Measurements from ENCODE around the gene EID2. TPM values are rescaled to one million over a fixed set of nuclear protein-coding genes. Genes with fewer than 3 reads are reported as not detected.

The EID2 gene, protein sequence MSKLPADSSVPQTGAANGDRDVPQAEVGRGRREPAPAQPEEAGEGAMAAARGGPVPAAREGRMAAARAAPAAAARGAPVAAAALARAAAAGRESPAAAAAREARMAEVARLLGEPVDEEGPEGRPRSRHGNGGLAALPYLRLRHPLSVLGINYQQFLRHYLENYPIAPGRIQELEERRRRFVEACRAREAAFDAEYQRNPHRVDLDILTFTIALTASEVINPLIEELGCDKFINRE
- polyA plus RNA-seq (2013, experiment 1 of 2): 21.4 TPM
- 21.7 TPM for polyA plus RNA-seq (2013, experiment 2 of 2)

DNA sequence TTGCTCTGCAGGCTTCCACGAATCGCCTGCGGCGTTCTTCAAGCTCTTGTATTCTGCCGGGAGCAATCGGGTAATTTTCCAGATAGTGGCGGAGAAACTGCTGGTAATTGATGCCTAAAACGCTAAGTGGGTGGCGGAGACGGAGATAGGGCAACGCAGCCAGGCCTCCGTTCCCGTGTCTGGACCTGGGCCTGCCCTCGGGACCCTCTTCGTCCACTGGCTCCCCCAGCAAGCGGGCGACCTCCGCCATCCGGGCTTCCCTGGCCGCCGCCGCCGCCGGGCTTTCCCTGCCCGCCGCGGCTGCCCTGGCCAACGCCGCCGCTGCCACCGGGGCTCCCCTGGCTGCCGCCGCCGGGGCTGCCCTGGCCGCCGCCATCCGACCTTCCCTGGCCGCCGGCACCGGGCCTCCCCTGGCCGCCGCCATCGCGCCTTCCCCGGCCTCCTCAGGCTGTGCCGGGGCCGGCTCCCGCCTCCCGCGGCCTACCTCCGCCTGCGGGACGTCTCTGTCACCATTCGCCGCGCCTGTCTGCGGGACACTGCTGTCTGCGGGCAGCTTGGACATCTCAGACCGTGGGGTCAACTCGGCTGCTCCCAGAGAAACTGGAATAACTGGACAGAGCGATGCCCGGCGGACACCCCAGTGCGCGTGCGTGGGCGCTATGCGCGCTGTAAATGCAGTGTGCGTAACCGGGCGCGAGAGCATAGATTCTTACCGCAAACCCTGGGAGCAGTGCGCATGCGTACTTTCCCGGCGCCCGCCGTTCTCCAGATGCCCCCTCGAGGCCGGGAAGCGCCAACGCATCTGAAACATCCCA is at the start of gene EID2:
Gene EID2 (minus strand): TSS at position 644 of the 815 bp plus-strand sequence. CDS start 82 bp downstream, at position 562.
- H2BK5ac ChIP-seq (ENCODE audit: low read length): peak within 1 kb of the TSS; percentile 85
- peak within 1 kb of the TSS; percentile 77 for H3K18ac ChIP-seq (ENCODE audit: low read length)
- no peak within 1 kb of the TSS for H2AK5ac ChIP-seq (ENCODE audit: low read length)
- peak within 1 kb of the TSS; percentile 85 for H3K4me3 ChIP-seq (ENCODE audit: low read length)
- H3K36me3 ChIP-seq (ENCODE audit: control insufficient read depth, insufficient read depth, low read length): no peaks in the 10 kb centered on the region
- H3K23ac ChIP-seq (ENCODE audit: low read length): peak within 1 kb of the TSS; percentile 95
- WGBS (ENCODE audit: extremely low coverage, insufficient coverage, low lambda C conversion rate): no CpG with 5 or more reads among the region's 84 CpGs
- peak within 1 kb of the TSS; percentile 100 for H3K56ac ChIP-seq (ENCODE audit: low read length)
- H2BK120ac ChIP-seq (ENCODE audit: low read depth, low read length): peak within 1 kb of the TSS; percentile 7
- H3K9ac ChIP-seq (ENCODE audit: low read length): peak within 1 kb of the TSS; percentile 97
- no peaks in the 10 kb centered on the region for H3K79me1 ChIP-seq (ENCODE audit: low read length)
- peak within 1 kb of the TSS; percentile 83 for H3K4ac ChIP-seq (ENCODE audit: low read depth, low read length)
- no peaks in the 10 kb centered on the region for H3K79me2 ChIP-seq (ENCODE audit: control insufficient read depth, insufficient read depth, low read length)
- peaks cover 2% of the 10 kb centered on the region for H3K4me1 ChIP-seq (ENCODE audit: control insufficient read depth, low read depth, low read length)
- DNase-seq: peak; percentile 92
- no peak within 1 kb of the TSS for H2BK15ac ChIP-seq (replicated peaks; ENCODE audit: low read depth)
- H4K5ac ChIP-seq (ENCODE audit: low read length): no peak within 1 kb of the TSS
- peak within 1 kb of the TSS; percentile 71 for H3K4me2 ChIP-seq (ENCODE audit: low read length)
- peak within 1 kb of the TSS; percentile 88 for H3K27ac ChIP-seq (ENCODE audit: low read depth, low read length)
- H3K27me3 ChIP-seq (ENCODE audit: insufficient read depth, low read length, poor library complexity): no peaks in the 10 kb centered on the region
- H4K8ac ChIP-seq (ENCODE audit: low read depth, low read length): peak within 1 kb of the TSS; percentile 17

DNA sequence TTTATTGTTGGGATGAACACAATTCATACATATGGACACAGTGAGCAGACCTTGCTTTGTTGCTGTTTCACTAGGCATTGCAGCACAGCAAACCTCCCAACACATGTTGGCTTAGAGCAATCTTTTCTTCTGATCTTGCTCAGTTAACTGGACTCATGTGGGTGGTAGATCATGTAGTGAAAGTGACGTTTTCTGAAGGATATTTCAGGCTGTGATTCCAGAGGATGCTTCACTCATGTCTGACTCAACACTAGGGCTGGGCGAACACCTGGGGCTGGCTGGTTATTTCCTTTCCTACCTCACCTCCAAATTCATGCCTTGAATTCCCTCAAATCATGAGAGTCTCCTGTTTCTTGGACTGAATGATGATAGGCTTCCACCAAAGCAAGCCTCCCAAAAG is 48.1 kb upstream of the EID2 start:
- H4K5ac ChIP-seq (ENCODE audit: low read length): no peak overlapping the region
- H3K27me3 ChIP-seq (ENCODE audit: insufficient read depth, low read length, poor library complexity): no peaks in the 10 kb centered on the region
- H2BK15ac ChIP-seq (replicated peaks; ENCODE audit: low read depth): no peak overlapping the region
- H2BK120ac ChIP-seq (ENCODE audit: low read depth, low read length): no peak overlapping the region
- H3K9ac ChIP-seq (ENCODE audit: low read length): no peak overlapping the region
- no peak overlapping the region for H3K18ac ChIP-seq (ENCODE audit: low read length)
- H2AK5ac ChIP-seq (ENCODE audit: low read length): no peak overlapping the region
- no peak overlapping the region for H4K8ac ChIP-seq (ENCODE audit: low read depth, low read length)
- H3K56ac ChIP-seq (ENCODE audit: low read length): no peak overlapping the region
- H3K4me3 ChIP-seq (ENCODE audit: low read length): no peak overlapping the region
- no peaks in the 10 kb centered on the region for H3K79me1 ChIP-seq (ENCODE audit: low read length)
- H3K23ac ChIP-seq (ENCODE audit: low read length): no peak overlapping the region
- WGBS (ENCODE audit: extremely low coverage, insufficient coverage, low lambda C conversion rate): no CpG with 5 or more reads among the region's 2 CpGs
- no peaks in the 10 kb centered on the region for H3K4me1 ChIP-seq (ENCODE audit: control insufficient read depth, low read depth, low read length)
- no peak overlapping the region for H2BK5ac ChIP-seq (ENCODE audit: low read length)
- no peaks in the 10 kb centered on the region for H3K79me2 ChIP-seq (ENCODE audit: control insufficient read depth, insufficient read depth, low read length)
- H3K27ac ChIP-seq (ENCODE audit: low read depth, low read length): no peak overlapping the region
- no peak overlapping the region for H3K4ac ChIP-seq (ENCODE audit: low read depth, low read length)
- DNase-seq: no peak
- H3K4me2 ChIP-seq (ENCODE audit: low read length): no peak overlapping the region
- no peaks in the 10 kb centered on the region for H3K36me3 ChIP-seq (ENCODE audit: control insufficient read depth, insufficient read depth, low read length)

- no peak overlapping the region for H2BK5ac ChIP-seq (ENCODE audit: low read length)
- H3K4me3 ChIP-seq (ENCODE audit: low read length): no peak overlapping the region
- H3K4me1 ChIP-seq (ENCODE audit: control insufficient read depth, low read depth, low read length): no peaks in the 10 kb centered on the region
- H2BK120ac ChIP-seq (ENCODE audit: low read depth, low read length): no peak overlapping the region
- H3K27me3 ChIP-seq (ENCODE audit: insufficient read depth, low read length, poor library complexity): no peaks in the 10 kb centered on the region
- H3K36me3 ChIP-seq (ENCODE audit: control insufficient read depth, insufficient read depth, low read length): no peaks in the 10 kb centered on the region
- no peak overlapping the region for H3K56ac ChIP-seq (ENCODE audit: low read length)
- no peak overlapping the region for H2BK15ac ChIP-seq (replicated peaks; ENCODE audit: low read depth)
- no peak overlapping the region for H3K4me2 ChIP-seq (ENCODE audit: low read length)
- H4K8ac ChIP-seq (ENCODE audit: low read depth, low read length): no peak overlapping the region
- no peak overlapping the region for H3K27ac ChIP-seq (ENCODE audit: low read depth, low read length)
- no peak overlapping the region for H3K4ac ChIP-seq (ENCODE audit: low read depth, low read length)
- H3K79me2 ChIP-seq (ENCODE audit: control insufficient read depth, insufficient read depth, low read length): no peaks in the 10 kb centered on the region
- no peak overlapping the region for H3K9ac ChIP-seq (ENCODE audit: low read length)
- H3K79me1 ChIP-seq (ENCODE audit: low read length): no peaks in the 10 kb centered on the region
- no peak overlapping the region for H3K18ac ChIP-seq (ENCODE audit: low read length)
- WGBS (ENCODE audit: extremely low coverage, insufficient coverage, low lambda C conversion rate): no CpG with 5 or more reads among the region's 4 CpGs
- no peak overlapping the region for H2AK5ac ChIP-seq (ENCODE audit: low read length)
- no peak overlapping the region for H3K23ac ChIP-seq (ENCODE audit: low read length)
- no peak overlapping the region for H4K5ac ChIP-seq (ENCODE audit: low read length)
- no peak for DNase-seq
Observed at GRCh38 chr19:39587496-39587895, 47.5 kb upstream of the EID2 start.

- no peak overlapping the region for H2BK15ac ChIP-seq (replicated peaks; ENCODE audit: low read depth)
- H3K27ac ChIP-seq (ENCODE audit: low read depth, low read length): no peak overlapping the region
- no peak for DNase-seq
- no peaks in the 10 kb centered on the region for H3K79me1 ChIP-seq (ENCODE audit: low read length)
- no peak overlapping the region for H3K4ac ChIP-seq (ENCODE audit: low read depth, low read length)
- H3K4me2 ChIP-seq (ENCODE audit: low read length): no peak overlapping the region
- no peak overlapping the region for H3K9ac ChIP-seq (ENCODE audit: low read length)
- no peak overlapping the region for H4K5ac ChIP-seq (ENCODE audit: low read length)
- H2BK5ac ChIP-seq (ENCODE audit: low read length): no peak overlapping the region
- H3K27me3 ChIP-seq (ENCODE audit: insufficient read depth, low read length, poor library complexity): no peaks in the 10 kb centered on the region
- H4K8ac ChIP-seq (ENCODE audit: low read depth, low read length): no peak overlapping the region
- no peak overlapping the region for H3K23ac ChIP-seq (ENCODE audit: low read length)
- no peak overlapping the region for H3K56ac ChIP-seq (ENCODE audit: low read length)
- no peak overlapping the region for H2BK120ac ChIP-seq (ENCODE audit: low read depth, low read length)
- no CpG with 5 or more reads among the region's 8 CpGs for WGBS (ENCODE audit: extremely low coverage, insufficient coverage, low lambda C conversion rate)
- H3K4me3 ChIP-seq (ENCODE audit: low read length): no peak overlapping the region
- H2AK5ac ChIP-seq (ENCODE audit: low read length): no peak overlapping the region
- no peaks in the 10 kb centered on the region for H3K79me2 ChIP-seq (ENCODE audit: control insufficient read depth, insufficient read depth, low read length)
- no peaks in the 10 kb centered on the region for H3K36me3 ChIP-seq (ENCODE audit: control insufficient read depth, insufficient read depth, low read length)
- no peak overlapping the region for H3K18ac ChIP-seq (ENCODE audit: low read length)
- H3K4me1 ChIP-seq (ENCODE audit: control insufficient read depth, low read depth, low read length): no peaks in the 10 kb centered on the region
Observed at GRCh38 chr19:39582891-39583625, 43.1 kb upstream of the EID2 start.

DNA sequence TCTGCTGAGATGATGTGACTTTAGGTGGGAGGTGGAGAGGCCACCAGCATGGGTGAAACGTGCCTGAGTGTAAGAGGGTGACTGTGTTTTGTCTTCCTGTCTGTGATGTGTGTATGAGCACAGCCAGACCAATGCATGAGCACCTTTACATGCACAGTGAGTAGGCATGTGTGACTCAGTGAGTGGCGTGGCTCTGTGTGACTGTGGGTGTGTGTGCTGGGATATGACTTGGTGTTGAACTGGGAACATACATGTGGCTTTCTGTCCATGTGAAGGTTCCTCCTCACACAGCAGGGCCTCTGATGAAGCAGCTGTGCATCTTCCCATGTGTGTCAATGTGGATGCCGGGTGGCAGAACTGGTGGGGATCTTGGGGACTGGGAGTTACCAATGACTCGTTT is 42.5 kb upstream of the EID2 start:
- H3K4me1 ChIP-seq (ENCODE audit: control insufficient read depth, low read depth, low read length): no peaks in the 10 kb centered on the region
- H2BK120ac ChIP-seq (ENCODE audit: low read depth, low read length): no peak overlapping the region
- no peak overlapping the region for H2BK5ac ChIP-seq (ENCODE audit: low read length)
- no peak overlapping the region for H3K27ac ChIP-seq (ENCODE audit: low read depth, low read length)
- H3K18ac ChIP-seq (ENCODE audit: low read length): no peak overlapping the region
- no peaks in the 10 kb centered on the region for H3K79me1 ChIP-seq (ENCODE audit: low read length)
- no peak overlapping the region for H3K56ac ChIP-seq (ENCODE audit: low read length)
- H4K8ac ChIP-seq (ENCODE audit: low read depth, low read length): no peak overlapping the region
- no peaks in the 10 kb centered on the region for H3K36me3 ChIP-seq (ENCODE audit: control insufficient read depth, insufficient read depth, low read length)
- no peaks in the 10 kb centered on the region for H3K79me2 ChIP-seq (ENCODE audit: control insufficient read depth, insufficient read depth, low read length)
- H3K4me3 ChIP-seq (ENCODE audit: low read length): no peak overlapping the region
- no peaks in the 10 kb centered on the region for H3K27me3 ChIP-seq (ENCODE audit: insufficient read depth, low read length, poor library complexity)
- DNase-seq: no peak
- no peak overlapping the region for H4K5ac ChIP-seq (ENCODE audit: low read length)
- no peak overlapping the region for H3K23ac ChIP-seq (ENCODE audit: low read length)
- no peak overlapping the region for H2AK5ac ChIP-seq (ENCODE audit: low read length)
- H3K4me2 ChIP-seq (ENCODE audit: low read length): no peak overlapping the region
- no peak overlapping the region for H3K4ac ChIP-seq (ENCODE audit: low read depth, low read length)
- no CpG with 5 or more reads among the region's 4 CpGs for WGBS (ENCODE audit: extremely low coverage, insufficient coverage, low lambda C conversion rate)
- H3K9ac ChIP-seq (ENCODE audit: low read length): no peak overlapping the region
- no peak overlapping the region for H2BK15ac ChIP-seq (replicated peaks; ENCODE audit: low read depth)

All from mesendoderm (in vitro differentiated cells).